ENCODE results near the gene RPS19BP1.

GRCh38 chr22:39482768-39483167 is 49.8 kb downstream of the RPS19BP1 start:
- TF ChIP-seq CTCF (IDR thresholded peaks at IDR 0.05 in 4 of 5, conservative IDR thresholded peaks at IDR 0.05 in 1 of 5), result no peak
- TF ChIP-seq POLR2A (IDR thresholded peaks at IDR 0.05), result no peak
